ENCODE results near the gene OR10V1.
"Not testable (repeated sequence)": the region's sequence is repeated elsewhere in the genome, so short reads cannot be mapped to it uniquely, and the experiment has no call there.

The OR10V1 gene

DNA sequence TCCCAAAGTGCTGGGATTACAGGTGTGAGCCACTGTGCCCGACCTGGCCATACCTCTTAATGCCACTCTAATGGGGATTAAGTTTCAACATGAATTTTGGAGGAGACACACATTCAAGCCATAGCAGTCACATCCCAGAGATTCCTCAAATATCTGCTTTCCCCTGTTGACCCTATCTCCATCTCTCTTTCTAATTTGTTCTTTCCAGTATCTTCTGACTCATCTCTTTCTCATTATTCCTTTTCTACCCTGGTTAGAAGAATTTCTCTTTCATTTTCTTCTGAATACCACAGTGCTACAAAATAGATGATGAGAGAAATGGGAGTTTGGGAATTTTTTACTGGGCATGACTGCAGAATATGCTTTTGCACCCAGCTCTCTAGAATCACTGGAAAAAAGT, 5.1 kb downstream of the OR10V1 start:
- DNase-seq = no peak

DNA sequence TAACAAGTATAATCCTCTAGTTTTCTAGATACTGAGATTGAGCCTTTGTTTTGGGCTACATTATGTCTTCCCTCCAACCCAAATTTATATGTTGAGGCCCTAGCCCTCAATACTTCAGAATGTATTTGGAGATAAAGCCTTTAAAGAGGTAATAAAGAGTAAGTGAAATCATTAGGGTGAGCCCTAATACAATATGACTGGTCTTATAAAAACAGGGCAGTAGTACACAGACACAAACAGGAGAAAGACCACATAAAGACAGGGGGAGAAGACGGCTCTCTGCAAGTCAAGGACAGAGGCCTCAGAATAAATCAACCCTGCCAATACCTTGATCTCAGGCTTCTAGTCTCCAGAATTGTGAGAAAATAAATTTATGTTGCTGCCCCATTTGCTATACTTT, 6.3 kb downstream of the OR10V1 start:
- DNase-seq = no peak

DNA sequence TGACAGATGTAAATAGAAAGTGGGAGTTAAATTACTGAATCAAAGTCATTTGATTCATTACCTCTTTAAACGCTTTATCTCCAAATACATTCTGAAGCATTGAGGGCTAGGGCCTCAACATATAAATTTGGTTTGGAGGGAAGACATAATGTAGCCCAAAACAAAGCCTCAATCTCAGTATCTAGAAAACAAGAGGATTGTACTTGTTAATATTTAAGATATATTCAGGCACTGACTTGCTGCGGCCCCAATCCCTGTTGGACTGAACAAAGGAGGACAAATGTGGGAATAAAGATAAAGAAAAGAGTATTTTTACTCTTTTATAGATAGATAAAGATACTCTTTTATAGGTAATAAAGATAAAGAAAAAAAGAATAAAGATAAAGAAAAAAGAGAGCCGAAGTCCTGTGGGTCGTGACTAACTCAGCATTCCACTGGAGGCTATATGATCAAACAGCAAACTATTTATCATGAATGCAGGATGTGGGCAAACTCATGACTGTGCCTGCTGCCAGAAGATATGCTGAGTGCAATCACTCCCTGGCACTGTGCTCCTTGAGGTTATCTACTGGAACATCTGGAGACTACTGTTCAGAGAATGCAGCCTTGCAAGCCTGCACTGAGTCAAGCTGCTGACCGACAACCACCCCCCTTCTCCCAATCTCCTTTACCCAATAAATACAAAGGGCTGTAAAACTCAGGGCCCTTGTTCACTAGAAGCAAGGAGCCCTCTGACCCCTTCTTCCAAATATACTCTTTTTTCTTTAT, 6.9 kb downstream of the OR10V1 start:
- no peak for DNase-seq

DNA sequence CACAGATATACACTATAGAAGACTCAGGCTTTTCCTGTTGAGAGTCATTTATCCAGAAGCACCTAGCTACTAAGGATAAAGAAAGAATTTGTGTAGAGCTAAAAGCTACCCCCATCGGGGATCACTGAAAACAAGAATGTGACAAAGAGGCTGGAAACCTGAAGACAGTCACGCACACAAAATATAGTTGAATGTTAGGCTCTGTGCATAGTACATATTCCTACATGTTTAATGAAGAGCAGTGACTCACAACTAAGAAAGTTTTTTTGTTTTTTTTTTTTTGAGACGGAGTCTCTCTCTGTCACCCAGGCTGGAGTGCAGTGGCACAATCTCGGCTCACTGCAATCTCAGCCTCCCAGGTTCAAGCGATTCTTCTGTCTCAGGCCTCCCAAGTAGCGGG, 8.4 kb downstream of the OR10V1 start:
- no peak for DNase-seq

DNA sequence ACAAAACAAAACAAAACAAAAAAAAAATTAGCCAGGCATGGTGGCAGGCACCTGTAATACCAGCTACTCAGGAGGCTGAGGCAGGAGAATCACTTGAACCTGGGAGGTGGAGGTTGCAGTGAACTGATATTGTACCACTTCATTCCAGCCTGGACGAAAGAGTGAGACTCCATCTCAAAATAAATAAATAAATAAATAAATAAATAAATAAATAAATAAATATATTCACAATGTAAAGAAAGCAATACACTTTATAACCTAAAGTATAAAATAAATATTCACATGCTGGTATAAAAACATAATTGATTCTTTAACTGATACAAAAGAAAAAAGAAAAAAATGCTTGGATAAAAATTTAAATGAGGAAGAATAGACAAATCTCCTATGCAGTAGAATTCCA, 10.1 kb downstream of the OR10V1 start:
- not testable (repeated sequence) for DNase-seq

DNA sequence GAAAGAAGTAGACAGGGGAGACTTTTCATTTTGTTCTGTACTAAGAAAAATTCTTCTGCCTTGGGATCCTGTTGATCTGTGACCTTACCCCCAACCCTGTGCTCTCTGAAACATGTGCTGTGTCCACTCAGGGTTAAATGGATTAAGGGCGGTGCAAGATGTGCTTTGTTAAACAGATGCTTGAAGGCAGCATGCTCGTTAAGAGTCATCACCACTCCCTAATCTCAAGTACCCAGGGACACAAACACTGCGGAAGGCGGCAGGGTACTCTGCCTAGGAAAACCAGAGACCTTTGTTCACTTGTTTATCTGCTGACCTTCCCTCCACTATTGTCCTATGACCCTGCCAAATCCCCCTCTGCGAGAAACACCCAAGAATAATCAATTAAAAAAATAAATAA, 13.5 kb downstream of the OR10V1 start:
- not testable (repeated sequence) for DNase-seq

DNA sequence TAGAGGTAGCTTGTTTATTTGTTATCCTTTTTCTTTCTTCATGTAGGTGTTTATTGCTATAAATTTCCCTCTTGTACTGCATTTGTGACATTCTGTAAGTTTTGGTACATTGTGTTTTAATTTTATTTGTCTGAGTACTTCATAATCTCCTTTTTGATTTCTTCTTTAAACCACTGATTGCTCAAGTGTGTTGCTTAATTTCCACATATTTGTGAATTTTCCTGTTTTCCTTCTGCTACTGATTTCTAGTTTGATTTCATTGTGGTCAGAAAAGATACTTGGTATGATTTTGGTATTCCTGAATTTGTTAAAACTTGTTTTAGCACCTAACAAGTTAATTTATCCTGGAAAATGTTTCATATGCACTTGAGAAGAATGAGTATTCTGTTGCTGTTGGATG, 15.1 kb downstream of the OR10V1 start:
- DNase-seq = no peak

DNA sequence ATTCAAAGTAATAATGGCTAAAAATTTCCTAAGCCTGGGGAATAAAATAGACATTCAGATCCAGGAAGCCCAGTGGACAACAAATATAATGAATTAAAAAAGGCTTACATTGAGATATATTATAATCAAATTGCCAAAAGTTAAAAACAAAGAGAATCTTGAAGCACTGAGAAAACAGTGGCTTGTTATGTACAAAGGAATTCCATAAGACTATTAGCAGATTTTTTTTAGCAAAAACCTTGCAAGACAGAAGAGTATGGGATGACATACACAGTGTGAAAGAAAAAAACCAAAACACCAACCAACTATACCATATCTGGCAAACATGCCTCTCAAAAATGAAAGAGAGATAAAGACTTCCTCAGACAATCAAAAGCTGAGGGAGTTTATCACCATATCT, 20.7 kb downstream of the OR10V1 start:
- DNase-seq = no peak

DNA sequence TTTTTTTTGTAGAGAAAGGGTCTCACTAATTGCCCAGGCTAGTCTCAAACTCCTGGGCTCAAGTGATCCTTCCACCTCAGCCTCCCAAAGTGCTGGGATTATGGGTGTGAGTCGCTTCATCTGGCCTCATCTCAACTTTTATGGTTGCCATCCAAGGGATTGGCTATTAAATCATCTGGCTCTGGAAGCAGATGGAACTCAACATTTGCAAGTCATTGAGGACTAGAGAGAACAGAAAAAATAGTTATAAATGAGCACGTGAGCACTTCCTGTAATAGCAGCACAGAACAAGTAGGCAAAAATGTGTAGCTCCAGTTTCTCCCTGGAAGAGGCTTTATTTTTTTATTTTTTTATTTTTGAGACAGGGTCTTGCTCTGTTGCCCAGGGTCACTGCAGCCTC, 22.5 kb downstream of the OR10V1 start:
- DNase-seq = no peak

DNA sequence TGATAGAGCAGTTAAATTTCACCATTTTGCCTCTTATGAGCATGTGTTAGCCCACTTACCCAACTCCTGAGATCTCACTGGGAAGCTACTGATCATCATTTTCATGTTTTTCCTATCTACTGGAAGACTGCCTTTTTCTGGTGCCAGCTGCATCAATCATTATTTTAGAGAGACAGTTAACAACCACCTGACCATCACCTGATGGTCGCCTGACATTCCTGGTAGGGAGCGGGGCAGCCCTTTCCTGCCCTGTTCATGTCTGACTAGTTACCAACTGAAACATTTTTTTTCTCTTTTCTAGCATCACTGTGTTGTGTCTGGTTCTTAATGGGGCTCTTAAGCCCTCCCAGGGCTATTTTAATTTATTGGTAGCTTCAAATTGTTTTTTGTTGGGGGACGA, 24.6 kb downstream of the OR10V1 start:
- no peak for DNase-seq

DNA sequence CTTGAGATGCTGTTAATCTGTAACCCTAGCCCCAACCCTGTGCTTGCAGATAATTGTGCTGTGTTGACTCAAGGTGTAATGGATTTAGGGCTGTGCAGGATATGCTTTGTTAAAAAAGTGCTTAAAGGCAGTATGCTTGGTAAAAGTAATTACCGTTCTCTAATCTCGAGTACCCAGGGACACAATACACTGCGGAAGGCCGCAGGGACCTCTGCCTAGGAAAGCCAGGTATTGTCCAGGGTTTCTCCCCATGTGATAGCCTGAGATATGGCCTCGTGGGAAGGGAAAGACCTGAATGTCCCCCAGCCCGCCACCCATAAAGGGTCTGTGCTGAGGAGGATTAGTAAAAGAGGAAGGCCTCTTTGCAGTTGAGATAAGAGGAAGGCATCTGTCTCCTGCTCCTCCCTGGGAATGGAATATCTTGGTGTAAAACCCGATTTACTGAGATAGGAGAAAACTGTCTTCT, 32.4 kb downstream of the OR10V1 start:
- not testable (repeated sequence) for DNase-seq

DNA sequence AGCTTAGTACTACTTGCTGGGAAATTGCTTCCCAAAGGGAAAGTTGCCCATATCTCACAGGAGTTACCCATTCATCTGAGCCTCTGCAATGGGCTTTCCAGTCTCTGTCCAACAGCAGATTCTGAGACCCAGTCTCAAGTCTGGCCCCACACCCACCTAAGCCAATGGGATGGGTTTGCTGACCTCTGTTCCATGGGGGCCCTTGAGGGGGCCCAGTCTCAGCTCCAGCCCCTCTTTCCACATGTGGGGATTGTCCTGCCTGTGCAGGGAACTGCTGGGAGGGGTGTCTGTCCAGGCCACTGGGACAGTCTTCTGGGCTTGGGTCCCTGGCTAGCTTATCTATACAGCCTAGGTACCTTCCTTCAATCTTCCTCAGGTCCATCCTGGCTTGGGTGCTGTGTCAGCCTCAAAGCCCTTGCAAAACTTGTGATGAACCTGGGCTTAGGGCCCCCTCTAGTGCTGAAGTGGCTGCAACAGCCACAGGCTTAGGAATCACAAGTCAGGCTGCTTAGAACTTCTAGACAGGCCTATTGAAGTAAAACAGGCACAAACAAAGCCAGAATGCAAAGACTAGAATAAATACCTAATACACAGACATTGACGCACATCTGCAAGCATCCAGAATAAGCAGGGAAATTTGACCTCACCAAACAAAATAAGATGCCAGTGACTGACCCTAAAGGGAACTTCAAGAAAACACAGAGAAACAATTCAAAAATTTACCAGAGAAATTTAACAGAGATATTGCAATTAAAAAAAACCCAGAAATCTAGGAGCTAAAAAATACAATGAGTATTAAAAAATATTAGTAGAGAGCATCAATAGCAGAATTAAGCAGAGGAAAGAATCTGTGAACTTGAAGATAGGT, 33.1 kb downstream of the OR10V1 start:
- peak; percentile 63 for DNase-seq

DNA sequence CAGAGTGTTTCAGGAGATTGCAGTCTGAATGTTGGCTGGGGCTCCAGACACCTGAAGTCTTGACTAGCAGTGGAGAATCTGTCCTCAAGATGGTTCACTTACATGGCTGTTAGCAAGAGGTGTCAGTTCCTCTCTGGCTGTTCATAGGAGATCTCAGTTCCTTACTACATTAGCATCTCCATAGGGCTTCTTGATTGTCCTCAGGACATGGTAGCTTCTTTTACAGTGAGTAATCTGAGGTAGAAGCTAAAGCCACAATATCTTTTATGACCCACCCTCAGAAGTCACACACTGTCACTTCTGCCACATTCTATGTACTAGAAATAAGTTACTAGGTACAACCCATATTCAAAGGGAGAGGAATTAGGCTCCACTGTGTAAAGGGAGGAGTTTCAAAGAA, 34.3 kb downstream of the OR10V1 start:
- no peak for DNase-seq

DNA sequence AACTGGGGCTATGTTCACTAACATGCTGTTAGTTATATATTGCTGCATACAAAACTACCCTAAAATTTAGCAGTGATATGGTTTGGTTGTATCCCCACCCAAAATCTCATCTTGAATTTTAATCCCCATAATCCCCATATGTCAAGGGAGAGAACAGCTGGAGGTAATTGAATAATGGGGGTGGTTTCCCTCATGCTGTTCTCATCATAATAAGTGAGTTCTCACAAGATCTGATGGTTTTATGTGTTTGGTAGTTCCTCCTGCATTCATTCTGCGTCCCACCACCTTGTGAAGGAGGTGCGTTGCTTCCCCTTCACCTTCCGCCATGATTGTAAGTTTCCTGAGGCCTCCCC, 34.9 kb downstream of the OR10V1 start:
- DNase-seq = no peak

DNA sequence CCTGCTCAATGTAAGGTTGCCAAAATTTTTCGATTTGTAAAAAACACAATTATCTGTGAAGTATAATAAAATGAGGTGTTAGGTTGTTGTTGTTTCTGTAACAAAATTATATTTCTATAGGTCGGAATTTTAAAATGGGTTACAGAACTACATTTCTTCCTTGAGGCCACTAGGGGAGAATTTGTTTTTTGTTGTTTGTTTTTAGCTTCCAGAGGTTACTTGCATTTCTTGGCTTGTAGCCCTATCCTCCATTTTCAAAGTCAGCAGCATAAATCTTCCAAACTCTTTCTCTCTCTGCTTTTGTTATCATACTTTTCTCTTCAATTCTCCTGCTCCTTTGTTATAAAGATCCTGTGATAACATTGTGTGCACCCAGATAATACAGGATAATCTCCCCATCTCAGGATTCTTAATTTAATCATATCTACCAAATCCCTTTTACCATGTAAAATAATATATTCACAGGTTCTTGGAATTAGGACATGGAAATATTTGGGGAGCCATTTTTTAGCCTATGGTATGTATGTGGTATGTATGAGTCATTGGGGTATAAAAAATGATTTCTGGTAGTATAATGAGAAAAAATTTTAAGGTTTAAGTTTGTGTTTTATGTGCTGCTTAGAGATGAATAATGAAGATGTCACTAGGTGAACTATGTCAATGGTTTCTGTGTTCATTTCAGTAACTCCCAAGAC, 35.4 kb downstream of the OR10V1 start:
- no peak for DNase-seq

DNA sequence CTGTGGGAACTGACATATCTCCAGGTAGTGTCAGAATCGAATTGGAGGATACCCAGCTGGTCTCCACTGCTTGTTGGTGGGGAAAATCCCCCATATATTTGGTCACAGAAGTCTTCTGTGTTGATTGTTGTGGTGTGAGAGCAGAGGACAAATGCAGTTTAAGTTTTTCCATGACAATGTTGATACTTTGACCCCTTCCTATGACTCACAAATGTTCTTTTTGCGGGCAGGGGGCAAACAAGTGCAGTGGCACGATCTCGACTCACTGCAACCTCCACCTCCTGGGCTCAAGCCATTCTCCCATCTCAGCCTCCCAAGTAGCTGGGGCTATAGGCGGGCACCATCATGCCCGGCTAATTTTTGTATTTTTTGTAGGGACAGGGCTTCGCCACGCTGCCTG, 37.4 kb downstream of the OR10V1 start:
- DNase-seq = no peak

DNA sequence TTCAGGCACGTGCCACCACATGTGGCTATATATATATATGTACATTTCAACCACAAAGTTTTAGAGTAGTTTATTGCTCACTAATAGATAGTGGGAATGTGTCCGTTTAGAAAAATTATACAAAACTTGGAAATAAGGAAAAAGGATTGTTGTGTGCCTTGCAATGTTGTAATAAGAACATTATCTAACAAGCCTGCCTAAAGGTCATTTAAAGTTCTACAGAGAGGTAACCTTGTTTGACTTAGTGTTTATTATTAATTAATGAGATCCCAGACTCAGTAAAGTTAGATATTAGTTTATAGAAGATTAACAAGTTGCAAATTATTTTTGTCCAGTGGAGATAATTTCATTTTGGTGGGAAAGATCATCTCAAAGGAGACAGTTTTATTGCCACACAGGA, 39.4 kb downstream of the OR10V1 start:
- DNase-seq = no peak

DNA sequence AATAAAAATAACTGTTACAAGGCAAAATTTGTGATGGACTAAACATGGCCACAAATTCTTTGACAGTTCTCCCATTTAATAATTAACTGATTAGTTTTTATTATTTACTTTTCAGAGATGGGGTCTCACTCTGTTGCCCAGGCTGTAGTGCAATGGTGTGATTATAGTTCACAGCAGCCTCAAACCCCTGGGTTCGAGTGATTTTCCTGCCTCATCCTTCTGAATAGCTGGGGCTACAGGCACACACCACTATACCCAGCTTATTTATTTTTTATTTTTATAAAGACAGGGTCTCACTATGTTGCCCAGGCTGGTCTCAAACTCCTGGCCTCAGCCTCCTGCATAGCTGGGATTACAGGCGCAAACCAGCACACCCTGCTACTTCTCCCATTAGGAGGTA, 40.4 kb downstream of the OR10V1 start:
- no peak for DNase-seq

DNA sequence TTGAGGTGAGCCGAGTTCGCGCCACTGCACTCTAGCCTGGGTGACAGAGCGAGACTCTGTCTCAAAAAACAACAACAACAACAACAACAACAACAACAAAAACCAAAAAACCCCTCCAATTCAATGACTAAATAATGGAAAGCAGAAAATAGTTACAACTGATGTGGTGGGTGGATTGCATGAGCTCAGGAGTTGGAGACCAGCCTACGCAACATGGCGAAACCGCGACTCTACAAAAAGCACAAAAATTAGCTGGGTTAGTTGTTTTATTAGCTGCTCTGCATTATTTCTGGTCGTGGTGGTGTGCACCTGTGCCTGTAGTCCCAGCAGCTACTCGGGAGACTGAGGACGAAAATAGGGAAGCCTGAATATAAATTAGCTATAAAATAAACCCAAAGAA, 42.2 kb downstream of the OR10V1 start:
- DNase-seq = peak; percentile 19

DNA sequence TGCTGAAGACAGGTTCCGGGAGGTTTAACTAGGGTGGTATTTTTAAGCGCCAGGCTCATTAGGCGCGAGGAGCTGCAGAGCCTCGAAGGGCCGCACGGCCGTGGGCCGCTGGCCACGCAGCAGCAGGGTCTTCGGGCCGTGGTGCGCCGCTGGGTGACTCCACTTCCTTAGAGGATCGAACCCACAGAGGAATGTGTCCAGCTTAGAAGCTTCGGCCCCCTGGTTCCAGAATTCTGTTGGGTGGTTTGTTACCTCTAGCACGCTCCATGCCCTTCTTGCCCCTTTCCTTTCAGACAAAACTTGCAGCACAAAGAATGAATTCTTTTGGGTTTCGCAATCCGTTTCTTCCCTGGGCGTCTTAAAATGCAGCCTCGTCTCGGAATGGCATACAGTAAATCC, 44.0 kb downstream of the OR10V1 start:
- peak; percentile 45 for DNase-seq

DNA sequence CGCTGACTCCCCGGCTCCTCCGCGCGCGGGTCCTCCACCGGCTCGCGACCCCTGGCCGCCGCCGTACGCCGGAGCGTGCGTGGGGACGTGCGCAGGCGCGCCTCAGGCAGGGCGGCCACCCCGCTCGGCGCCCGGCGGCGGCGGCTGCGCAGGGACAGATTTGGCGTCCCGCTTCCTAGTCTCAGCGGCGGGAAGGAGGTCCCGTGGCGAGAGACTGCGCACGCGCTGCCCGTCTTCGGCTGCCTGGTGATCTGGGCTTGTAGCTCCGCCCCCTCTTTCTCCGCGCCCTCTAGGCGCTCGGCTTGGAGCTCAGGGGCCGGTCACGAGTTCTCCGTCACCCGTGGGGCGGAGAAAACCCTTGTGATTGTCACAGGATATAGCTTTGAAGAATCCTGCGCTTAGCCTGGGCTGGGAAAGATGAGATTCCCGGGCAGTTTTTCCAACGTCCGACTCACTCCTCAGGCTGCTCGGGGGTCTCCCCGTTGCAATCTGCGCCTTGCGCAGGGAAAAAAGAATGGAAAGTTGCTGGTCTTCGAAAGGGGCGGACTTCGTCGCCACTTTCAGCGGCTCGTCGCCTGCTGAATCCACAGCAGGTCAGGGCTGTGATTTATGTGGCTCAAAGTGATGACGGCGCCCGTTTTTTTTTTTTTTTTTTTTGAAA, 44.6 kb downstream of the OR10V1 start, which contains the start of gene PATL1:
PATL1 (minus strand) TSS at position 88 of the 661 bp plus-strand sequence. CDS start 142 bp downstream, outside the sequence.
- DNase-seq = peak; percentile 100

DNA sequence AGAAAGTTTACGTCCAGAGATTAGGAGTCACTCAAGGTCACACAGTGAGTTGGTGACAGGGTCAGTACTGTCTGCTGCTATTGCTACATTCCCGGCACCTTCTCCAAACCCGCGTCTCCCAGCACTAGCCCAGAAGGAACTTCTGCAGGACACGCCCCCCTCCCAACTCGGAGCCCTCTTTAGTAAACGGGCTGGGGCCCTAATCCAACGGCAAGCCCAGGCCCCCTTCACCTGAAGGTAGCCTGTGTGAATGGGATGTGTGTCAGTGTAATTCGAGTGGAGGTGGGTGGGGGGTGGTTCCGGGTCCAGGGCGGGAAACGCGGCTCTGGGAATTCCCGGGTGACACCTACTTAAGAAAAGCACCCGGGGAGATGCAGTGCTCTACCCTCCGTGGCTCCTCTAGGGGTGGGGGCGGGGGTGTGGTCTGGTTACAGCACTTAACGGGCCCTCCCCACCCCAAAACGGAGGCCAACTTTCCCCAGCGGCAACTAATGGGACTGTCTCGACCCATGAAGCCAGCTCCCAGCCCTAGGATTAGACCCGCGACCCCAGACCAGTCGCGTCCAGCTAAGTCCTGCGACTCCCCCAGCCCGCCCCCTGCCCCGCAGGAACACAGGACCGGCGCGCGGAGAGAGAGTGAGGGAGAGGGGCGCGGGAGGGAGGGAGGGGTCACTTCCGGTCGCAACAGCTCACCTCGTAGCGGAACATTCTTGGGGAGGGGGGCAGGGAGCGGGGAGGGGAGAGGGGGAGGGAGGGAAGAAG, 45.3 kb downstream of the OR10V1 start:
- DNase-seq = peak; percentile 94

Measured in suppressor macrophage treated with lipopolysaccharide for 4 hours (primary cell).